B cell (primary cell): ENCODE data around the gene DNAJB8. TPM values are rescaled to one million over a fixed set of nuclear protein-coding genes. Genes with fewer than 3 reads are reported as not detected.

Experiments used
- ATAC-seq: fragments of 200-7000 bp; cut with Tn5 transposase; one replicate; pipeline ENCODE4 v1.10.0; 2021; ENCODE audit warnings: low read depth, mild to moderate bottlenecking, moderate number of reproducible peaks, moderate library complexity
- CTCF ChIA-PET: fragments of 350-600 bp; sonication (Branson Sonifier 250); formaldehyde crosslinking; loops from one replicate; lab custom pipeline; 2021; ENCODE audit warnings: antibody characterized with exemption, inconsistent platforms; lab: Charles Lee
- POLR2A ChIA-PET: fragments of 350-600 bp; sonication (Branson Sonifier 250); formaldehyde crosslinking; loops from one replicate; lab custom pipeline; 2021; ENCODE audit warnings: antibody characterized with exemption; lab: Charles Lee
- DNase-seq: peaks from one replicate; pipeline ENCODE4 v3.0.0; 2013
- H2AFZ ChIP-seq: 2 replicates; pipeline ENCODE4 v1.6.1; 2012; ENCODE audit warnings: mild to moderate bottlenecking, low read depth, low read length; ENCODE audit not compliant: insufficient read depth, poor library complexity, severe bottlenecking
- H3K27ac ChIP-seq, 2 donors: 1 replicate in 1 of 2; 2 replicates in 1 of 2; pipeline ENCODE4 v1.5.1; 2012 to 2013; ENCODE audit warnings: low read length in 2 of 2, mild to moderate bottlenecking in 2 of 2, moderate library complexity in 1 of 2
- H3K27me3 ChIP-seq, 4 experiments: fragments of 200-600 bp in 1 of 4; sonication (generic) in 1 of 4; replicated peaks in 1 of 4; 1 replicate in 2 of 4; 2 replicates in 2 of 4; pipeline versions ENCODE4 v1.6.1 to v1.7.0; 2013 to 2016; ENCODE audit warnings: low read length in 3 of 4, mild to moderate bottlenecking in 2 of 4, mixed read lengths in 1 of 4, moderate library complexity in 1 of 4; ENCODE audit not compliant: insufficient read depth in 4 of 4, control insufficient read depth in 3 of 4; ENCODE audit errors: control extremely low read depth in 1 of 4
- H3K36me3 ChIP-seq, 2 experiments: replicated peaks in 1 of 2; 1 replicate in 1 of 2; 2 replicates in 1 of 2; pipeline versions ENCODE4 v1.6.1 to v1.7.1; 2013; ENCODE audit warnings: low read length in 1 of 2; ENCODE audit not compliant: insufficient read depth in 2 of 2, control insufficient read depth in 1 of 2; ENCODE audit errors: control extremely low read depth in 1 of 2, extremely low read depth in 1 of 2
- H3K4me1 ChIP-seq, 2 donors: fragments of 200-600 bp in 1 of 2; sonication (generic) in 1 of 2; 1 replicate in 1 of 2; 2 replicates in 1 of 2; pipeline versions ENCODE4 v1.5.1 to v1.6.1; 2013 to 2017; ENCODE audit warnings: low read length in 2 of 2; ENCODE audit not compliant: control insufficient read depth in 2 of 2, insufficient read depth in 2 of 2
- H3K4me2 ChIP-seq: replicated peaks from 2 replicates; pipeline ENCODE3; 2012; ENCODE audit warnings: mild to moderate bottlenecking, low read depth, low read length; ENCODE audit not compliant: poor library complexity, severe bottlenecking
- H3K4me3 ChIP-seq, 5 experiments: fragments of 200-600 bp in 1 of 5; sonication (generic) in 1 of 5; 1 replicate in 3 of 5; 2 replicates in 2 of 5; pipeline versions ENCODE4 v1.5.1 to v1.7.0; 2011 to 2016; ENCODE audit warnings: low read length in 4 of 5, mild to moderate bottlenecking in 4 of 5, low read depth in 2 of 5, control low read depth in 1 of 5, moderate library complexity in 1 of 5; ENCODE audit not compliant: insufficient read depth in 1 of 5; ENCODE audit errors: control extremely low read depth in 1 of 5, extremely low read depth in 1 of 5
- H3K79me2 ChIP-seq: fragments of 200-600 bp; sonication (generic); one replicate; pipeline ENCODE4 v1.6.0; 2016; ENCODE audit warnings: low read length; ENCODE audit not compliant: control insufficient read depth, insufficient read depth
- H3K9ac ChIP-seq: fragments of 200-600 bp; sonication (generic); 2 replicates; pipeline ENCODE4 v1.6.1; 2017; ENCODE audit warnings: mild to moderate bottlenecking, low read length, moderate library complexity
- H3K9me3 ChIP-seq, 3 donors: one replicate each; pipeline versions ENCODE4 v1.6.1 to v1.7.1; 2013; ENCODE audit warnings: low read length in 2 of 3; ENCODE audit not compliant: control insufficient read depth in 2 of 3, insufficient read depth in 1 of 3; ENCODE audit errors: control extremely low read depth in 1 of 3
- H4K20me1 ChIP-seq: 2 replicates; pipeline ENCODE4 v1.6.0; 2012; ENCODE audit warnings: mild to moderate bottlenecking, low read length; ENCODE audit not compliant: insufficient read depth, control insufficient read depth, poor library complexity, severe bottlenecking
- H3K27ac Mint-ChIP-seq: one replicate; pipeline ENCODE4 v1.8.0; 2021; ENCODE audit warnings: mixed read lengths
- H3K27me3 Mint-ChIP-seq: one replicate; pipeline ENCODE4 v1.8.0; 2021; ENCODE audit warnings: mixed read lengths
- H3K4me1 Mint-ChIP-seq: one replicate; pipeline ENCODE4 v1.8.0; 2021; ENCODE audit warnings: mixed read lengths
- H3K4me3 Mint-ChIP-seq: one replicate; pipeline ENCODE4 v1.8.0; 2021; ENCODE audit warnings: mixed read lengths
- H3K9me3 Mint-ChIP-seq: one replicate; pipeline ENCODE4 v1.8.0; 2022; ENCODE audit warnings: mixed read lengths; ENCODE audit not compliant: insufficient read depth
- CTCF ChIP-seq: fragments of 200-600 bp; IDR thresholded peaks from one replicate; pipeline ENCODE4 v1.8.0; 2022; ENCODE audit warnings: antibody characterized with exemption, mild to moderate bottlenecking
- EZH2 ChIP-seq: IDR thresholded peaks from 2 replicates; pipeline ENCODE4 v1.6.1; 2012; ENCODE audit warnings: borderline replicate concordance, low read depth, mild to moderate bottlenecking, moderate library complexity, low read length; ENCODE audit not compliant: insufficient read depth, poor library complexity, severe bottlenecking
- WGBS: methylation state at CpG from one replicate; pipeline ENCODE4 v1.1.5; 2013; ENCODE audit warnings: missing lambda C conversion rate; ENCODE audit not compliant: insufficient coverage; 5-methylcytosine and 5-hydroxymethylcytosine counted together
- intact Hi-C: fragments of 100-400 bp; cut with micrococcal nuclease; formaldehyde crosslinking; loops from one replicate; pipeline ENCODE4 v1.10.0; 2022
- polyA plus RNA-seq: library from polyadenylated mRNA; depleted of rRNA; stranded (reverse); fragments of >200 nt; gene quantifications from 2 replicates; pipeline ENCODE4 v1.2.3, GENCODE V29; 2012
- total RNA-seq, 2 donors: library from RNA; stranded (reverse); fragments of 120-200 nt in 1 of 2; gene quantifications; 1 replicate in 1 of 2; 2 replicates in 1 of 2; pipeline versions ENCODE4 v1.2.3 to v1.2.4, GENCODE V29; 2013 to 2022

Gene DNAJB8
- total and polyA plus RNA-seq, 2 donors (not counting 1 experiment from before 2014, with no cell fraction given), result not detected

DNA sequence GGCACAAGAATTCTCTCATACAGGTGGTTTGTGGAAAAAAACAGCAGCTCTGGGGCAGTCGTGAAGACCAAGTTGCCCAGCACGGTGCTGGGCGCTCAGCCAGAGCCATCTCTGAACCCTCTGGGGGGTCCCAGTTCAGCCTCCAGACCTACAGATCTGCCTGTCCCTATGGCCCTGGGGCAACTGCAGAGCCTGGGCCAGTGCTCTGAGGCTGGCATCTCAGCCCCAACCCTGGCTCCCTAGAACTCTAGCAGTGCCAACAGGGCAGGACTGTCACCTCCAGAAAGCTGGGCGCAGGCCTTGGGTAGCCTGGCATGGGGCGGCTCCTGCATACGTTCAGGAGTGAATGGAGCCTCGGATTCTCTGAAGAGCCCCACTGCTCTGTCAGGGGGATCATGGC is 44.7 kb downstream of the DNAJB8 start:
- DNase-seq (no peak), ATAC-seq (no peak)
- intact Hi-C loops, result no loop called here
- Histone ChIP-seq H3K27me3 (peaks cover 0 to 14% (median 1%) of the 10 kb centered on the region in 4 experiments), H3K9ac (no peak overlapping the region), H3K36me3 (no peaks in the 10 kb centered on the region), H2AFZ (no peak overlapping the region), H3K4me2 (no peak overlapping the region), H3K79me2 (no peaks in the 10 kb centered on the region), H3K4me3 (no peak overlapping the region), H3K9me3 (peaks cover 0 to 13% (median 0%) of the 10 kb centered on the region in 3 donors), H3K4me1 (peaks cover 3 to 4% of the 10 kb centered on the region in 2 donors), H4K20me1 (no peaks in the 10 kb centered on the region), H3K27ac (no peak overlapping the region)
- Mint-ChIP-seq H3K4me1 (no peaks in the 10 kb centered on the region), H3K27ac (no peak overlapping the region), H3K27me3 (peaks cover under 1% of the 10 kb centered on the region), H3K4me3 (no peak overlapping the region), H3K9me3 (no peaks in the 10 kb centered on the region)
- 89% methylated on average over 7 of the region's 7 CpGs for WGBS
- TF ChIP-seq CTCF (no peak), EZH2 (no peak)
- ChIA-PET CTCF (no interaction called here), POLR2A (no interaction called here)

- Histone ChIP-seq H2AFZ (no peak overlapping the region), H3K4me1 (peaks cover under 1% of the 10 kb centered on the region in 2 donors), H3K4me3 (no peak overlapping the region), H3K36me3 (no peaks in the 10 kb centered on the region), H3K27me3 (peaks cover 0 to 9% (median 0%) of the 10 kb centered on the region in 4 experiments), H4K20me1 (no peaks in the 10 kb centered on the region), H3K4me2 (no peak overlapping the region), H3K27ac (no peak overlapping the region), H3K9me3 (peaks cover 0 to 13% (median 0%) of the 10 kb centered on the region in 3 donors), H3K9ac (no peak overlapping the region), H3K79me2 (no peaks in the 10 kb centered on the region)
- ATAC-seq, result no peak
- ChIA-PET CTCF (no interaction called here), POLR2A (no interaction called here)
- no peak overlapping the region for H3K4me3 Mint-ChIP-seq
- intact Hi-C loops, result no loop called here
- no peak for DNase-seq
- TF ChIP-seq CTCF (no peak), EZH2 (no peak)
- H3K27ac Mint-ChIP-seq, result no peak overlapping the region
- WGBS, result 94% methylated on average over 11 of the region's 11 CpGs
- no peaks in the 10 kb centered on the region for H3K4me1 Mint-ChIP-seq
- H3K27me3 Mint-ChIP-seq, result no peaks in the 10 kb centered on the region
- H3K9me3 Mint-ChIP-seq, result no peaks in the 10 kb centered on the region
These were observed 45.3 kb downstream of the DNAJB8 start for GRCh38 chr3:128421439-128421836.
